Mucosa of rectum (tissue), 2 donors: ENCODE data around the gene SEMA3B.

Experiments
- H3K27ac ChIP-seq, 2 donors: one replicate each; pipeline ENCODE4 v1.7.0; 2013; ENCODE audit warnings: inconsistent platforms in 2 of 2, low read depth in 2 of 2, low read length in 2 of 2
- H3K27me3 ChIP-seq, 2 donors: one replicate each; pipeline ENCODE4 v1.7.0; 2013; ENCODE audit warnings: low read length in 2 of 2; ENCODE audit not compliant: control insufficient read depth in 2 of 2, insufficient read depth in 2 of 2
- H3K36me3 ChIP-seq, 2 donors: one replicate each; pipeline ENCODE4 v1.7.0; 2013; ENCODE audit warnings: low read length in 2 of 2; ENCODE audit not compliant: control insufficient read depth in 2 of 2, insufficient read depth in 2 of 2
- H3K4me1 ChIP-seq, 2 donors: one replicate each; pipeline ENCODE4 v1.7.0; 2013; ENCODE audit warnings: low read length in 2 of 2, mild to moderate bottlenecking in 1 of 2; ENCODE audit not compliant: control insufficient read depth in 2 of 2, insufficient read depth in 2 of 2
- H3K4me3 ChIP-seq, 2 donors: one replicate each; pipeline ENCODE4 v1.7.0; 2013; ENCODE audit warnings: low read length in 2 of 2
- H3K9ac ChIP-seq, 2 donors: one replicate each; pipeline ENCODE4 v1.7.0; 2013; ENCODE audit warnings: low read length in 2 of 2, low read depth in 1 of 2, mild to moderate bottlenecking in 1 of 2
- H3K9me3 ChIP-seq, 2 donors: one replicate each; pipeline ENCODE4 v1.7.0; 2013; ENCODE audit warnings: low read length in 2 of 2; ENCODE audit not compliant: control insufficient read depth in 2 of 2
- donor health status: healthy.
- donor health status: Normal muscosa, but diverticular disease.

The SEMA3B gene

GRCh38 chr3:50326182-50326541, 57.2 kb downstream of the SEMA3B start:
- H3K27me3 ChIP-seq = no peaks in the 10 kb centered on the region
- H3K4me1 ChIP-seq = peaks cover 24 to 29% of the 10 kb centered on the region in 2 donors
- H3K27ac ChIP-seq = no peak overlapping the region
- H3K4me3 ChIP-seq = no peak overlapping the region
- no peaks in the 10 kb centered on the region for H3K9me3 ChIP-seq
- peaks cover 26 to 30% of the 10 kb centered on the region in 2 donors for H3K36me3 ChIP-seq
- no peak overlapping the region for H3K9ac ChIP-seq

- H3K27ac ChIP-seq = peak overlapping the region in 1 of 2 donors; percentile 85
- H3K9me3 ChIP-seq = no peaks in the 10 kb centered on the region
- H3K4me1 ChIP-seq = peaks cover 19 to 24% of the 10 kb centered on the region in 2 donors
- no peaks in the 10 kb centered on the region for H3K27me3 ChIP-seq
- H3K36me3 ChIP-seq = peaks cover 33 to 39% of the 10 kb centered on the region in 2 donors
- H3K4me3 ChIP-seq = peak overlapping the region; percentile 74 to 90
- peak overlapping the region; percentile 90 to 92 for H3K9ac ChIP-seq
Observed at GRCh38 chr3:50327129-50327528, 58.2 kb downstream of the SEMA3B start.
